Suprapubic skin (tissue), 3 donors: ENCODE results near the gene AP3D1.

ENCODE experiments used
- EP300 ChIP-seq: sonication (generic); formaldehyde crosslinking; IDR thresholded peaks from one replicate; pipeline ENCODE4 v1.6.1; 2017; ENCODE audit warnings: antibody characterized with exemption
- POLR2A ChIP-seq, 2 donors: fragments of 450-650 bp; IDR thresholded peaks; one replicate each; pipeline ENCODE4 v1.6.1; 2017; ENCODE audit warnings: antibody characterized with exemption in 2 of 2, mild to moderate bottlenecking in 2 of 2, moderate library complexity in 2 of 2
- TF ChIP-seq, protein P1 (sequence below), 2 donors: fragments of 200-600 bp in 1 of 2; fragments of 450-650 bp in 1 of 2; sonication (generic) in 1 of 2; IDR thresholded peaks; one replicate each; pipeline ENCODE4 v1.5.1; 2016 to 2019; ENCODE audit warnings: antibody characterized with exemption in 2 of 2, mild to moderate bottlenecking in 1 of 2, moderate library complexity in 1 of 2

DNA sequence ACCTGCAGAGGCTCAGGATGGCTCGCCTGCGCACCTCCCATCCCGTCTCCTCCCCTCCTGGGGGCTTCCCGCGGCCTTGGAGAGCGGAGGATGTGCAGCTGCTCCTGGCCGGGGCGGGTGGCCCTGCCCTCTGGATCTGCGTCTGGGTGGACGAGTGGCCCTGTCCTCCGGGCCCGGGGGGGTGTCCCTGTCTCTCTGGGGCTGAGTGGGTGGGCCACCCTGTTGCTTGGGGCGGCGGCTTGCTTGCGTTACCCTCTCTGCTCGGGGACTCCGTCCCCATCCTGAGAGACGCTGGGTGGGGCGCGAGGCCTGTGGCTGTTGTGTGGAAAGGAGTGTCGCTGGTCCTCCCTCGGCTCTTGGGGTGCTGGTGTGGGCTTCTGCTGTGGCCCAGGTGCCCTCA, 47.0 kb upstream of the AP3D1 start:
- TF ChIP-seq EP300 (no peak), POLR2A (IDR thresholded peaks at IDR 0.05) (no peak)
- TF ChIP-seq, protein P1, sequence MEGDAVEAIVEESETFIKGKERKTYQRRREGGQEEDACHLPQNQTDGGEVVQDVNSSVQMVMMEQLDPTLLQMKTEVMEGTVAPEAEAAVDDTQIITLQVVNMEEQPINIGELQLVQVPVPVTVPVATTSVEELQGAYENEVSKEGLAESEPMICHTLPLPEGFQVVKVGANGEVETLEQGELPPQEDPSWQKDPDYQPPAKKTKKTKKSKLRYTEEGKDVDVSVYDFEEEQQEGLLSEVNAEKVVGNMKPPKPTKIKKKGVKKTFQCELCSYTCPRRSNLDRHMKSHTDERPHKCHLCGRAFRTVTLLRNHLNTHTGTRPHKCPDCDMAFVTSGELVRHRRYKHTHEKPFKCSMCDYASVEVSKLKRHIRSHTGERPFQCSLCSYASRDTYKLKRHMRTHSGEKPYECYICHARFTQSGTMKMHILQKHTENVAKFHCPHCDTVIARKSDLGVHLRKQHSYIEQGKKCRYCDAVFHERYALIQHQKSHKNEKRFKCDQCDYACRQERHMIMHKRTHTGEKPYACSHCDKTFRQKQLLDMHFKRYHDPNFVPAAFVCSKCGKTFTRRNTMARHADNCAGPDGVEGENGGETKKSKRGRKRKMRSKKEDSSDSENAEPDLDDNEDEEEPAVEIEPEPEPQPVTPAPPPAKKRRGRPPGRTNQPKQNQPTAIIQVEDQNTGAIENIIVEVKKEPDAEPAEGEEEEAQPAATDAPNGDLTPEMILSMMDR (IDR thresholded peaks at IDR 0.05) = no peak
